Vagina (tissue), 2 donors: ENCODE results near the gene LGALS3.

Source experiments
- POLR2AphosphoS5 ChIP-seq, 2 donors: sonication (generic); formaldehyde crosslinking; IDR thresholded peaks; one replicate each; pipeline ENCODE4 v1.9.0; 2017; ENCODE audit warnings: antibody characterized with exemption in 2 of 2, mild to moderate bottlenecking in 2 of 2, low read depth in 1 of 2; ENCODE audit not compliant: insufficient read depth in 1 of 2
- TF ChIP-seq, protein P1 (sequence below), 3 experiments: fragments of 450-650 bp in 2 of 3; fragments of 200-600 bp in 1 of 3; sonication (generic) in 1 of 3; IDR thresholded peaks; one replicate each; pipeline ENCODE4 v1.5.1; 2017 to 2019; ENCODE audit warnings: antibody characterized with exemption in 3 of 3, mild to moderate bottlenecking in 2 of 3, moderate library complexity in 2 of 3

DNA sequence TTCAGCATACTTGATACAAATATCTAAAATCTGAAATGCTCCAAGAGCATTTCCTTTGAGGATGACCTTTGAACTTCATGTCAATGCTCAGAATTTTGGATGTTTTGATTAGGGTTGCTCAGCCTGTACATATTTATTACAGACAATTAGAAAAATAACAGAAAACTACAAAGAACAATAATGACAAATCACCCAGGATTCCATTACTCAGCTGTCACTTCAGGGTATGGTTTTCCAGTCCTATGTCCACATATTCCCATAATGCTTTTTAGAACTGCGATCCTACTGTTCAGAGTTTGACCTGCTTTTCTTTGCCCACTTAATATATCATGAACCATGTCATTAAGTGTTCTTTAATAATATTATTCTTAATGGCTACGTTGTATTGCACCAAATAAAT, 51.0 kb downstream of the LGALS3 start:
- TF ChIP-seq, protein P1, sequence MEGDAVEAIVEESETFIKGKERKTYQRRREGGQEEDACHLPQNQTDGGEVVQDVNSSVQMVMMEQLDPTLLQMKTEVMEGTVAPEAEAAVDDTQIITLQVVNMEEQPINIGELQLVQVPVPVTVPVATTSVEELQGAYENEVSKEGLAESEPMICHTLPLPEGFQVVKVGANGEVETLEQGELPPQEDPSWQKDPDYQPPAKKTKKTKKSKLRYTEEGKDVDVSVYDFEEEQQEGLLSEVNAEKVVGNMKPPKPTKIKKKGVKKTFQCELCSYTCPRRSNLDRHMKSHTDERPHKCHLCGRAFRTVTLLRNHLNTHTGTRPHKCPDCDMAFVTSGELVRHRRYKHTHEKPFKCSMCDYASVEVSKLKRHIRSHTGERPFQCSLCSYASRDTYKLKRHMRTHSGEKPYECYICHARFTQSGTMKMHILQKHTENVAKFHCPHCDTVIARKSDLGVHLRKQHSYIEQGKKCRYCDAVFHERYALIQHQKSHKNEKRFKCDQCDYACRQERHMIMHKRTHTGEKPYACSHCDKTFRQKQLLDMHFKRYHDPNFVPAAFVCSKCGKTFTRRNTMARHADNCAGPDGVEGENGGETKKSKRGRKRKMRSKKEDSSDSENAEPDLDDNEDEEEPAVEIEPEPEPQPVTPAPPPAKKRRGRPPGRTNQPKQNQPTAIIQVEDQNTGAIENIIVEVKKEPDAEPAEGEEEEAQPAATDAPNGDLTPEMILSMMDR (IDR thresholded peaks at IDR 0.05): no peak
- TF ChIP-seq POLR2AphosphoS5 (IDR thresholded peaks at IDR 0.05; ENCODE audit: insufficient read depth in 1 of 2, low read depth in 1 of 2): no peak
